ENCODE results near the gene AP3B1. TPM values are rescaled to one million over a fixed set of nuclear protein-coding genes. Genes with fewer than 3 reads are reported as not detected.

The AP3B1 gene
- total RNA-seq, 2 experiments from 2014 or later = 32.5 to 39.5 TPM

DNA sequence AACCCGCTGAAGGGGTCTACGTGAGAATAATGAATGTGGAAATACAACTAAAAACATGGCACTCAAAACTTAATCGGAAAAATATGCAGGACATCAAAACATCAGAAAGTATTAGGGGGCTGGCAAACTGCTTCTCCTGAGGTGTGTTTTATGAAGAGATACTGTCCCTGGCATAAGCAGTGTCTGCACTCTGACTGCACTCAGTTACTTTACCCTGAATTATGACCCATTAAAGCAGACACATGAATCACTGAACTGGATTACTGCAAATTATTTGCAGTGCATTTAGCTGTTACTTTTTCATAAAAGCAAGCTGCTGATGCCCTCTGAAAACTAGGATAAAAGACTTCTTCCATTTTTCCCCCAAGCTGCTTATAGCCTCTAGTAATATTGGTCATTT is 164.9 kb downstream of the AP3B1 start:
- Histone ChIP-seq H3K79me2 (ENCODE audit: insufficient read depth, low read depth, low read length) (no peaks in the 10 kb centered on the region), H3K36me3 (ENCODE audit: insufficient read depth, low read length) (peaks cover 9% of the 10 kb centered on the region; the same call in 1 of the 2 replicates), H2AFZ (ENCODE audit: low read length) (no peak overlapping the region), H3K27ac (ENCODE audit: low read depth, low read length, poor library complexity, severe bottlenecking) (no peak overlapping the region), H3K4me2 (ENCODE audit: low read length) (no peak overlapping the region), H4K20me1 (ENCODE audit: insufficient read depth, low read length) (no peaks in the 10 kb centered on the region), H3K9me2 (ENCODE audit: insufficient read depth, low read length) (no peaks in the 10 kb centered on the region), H3K4me3 (ENCODE audit: low read depth, low read length, poor library complexity, severe bottlenecking) (no peak overlapping the region), H3K4me1 (ENCODE audit: insufficient read depth, low read length, poor library complexity, severe bottlenecking) (no peaks in the 10 kb centered on the region), H3K9me3 (ENCODE audit: low read length) (no peaks in the 10 kb centered on the region)
- CTCF ChIA-PET (ENCODE audit: unreplicated experiment) = no interaction called here
- no peak for TF ChIP-seq EZH2phosphoT487 (IDR thresholded peaks at IDR 0.05; ENCODE audit: borderline replicate concordance, low read depth, low read length)
- TF ChIP-seq, protein P1, sequence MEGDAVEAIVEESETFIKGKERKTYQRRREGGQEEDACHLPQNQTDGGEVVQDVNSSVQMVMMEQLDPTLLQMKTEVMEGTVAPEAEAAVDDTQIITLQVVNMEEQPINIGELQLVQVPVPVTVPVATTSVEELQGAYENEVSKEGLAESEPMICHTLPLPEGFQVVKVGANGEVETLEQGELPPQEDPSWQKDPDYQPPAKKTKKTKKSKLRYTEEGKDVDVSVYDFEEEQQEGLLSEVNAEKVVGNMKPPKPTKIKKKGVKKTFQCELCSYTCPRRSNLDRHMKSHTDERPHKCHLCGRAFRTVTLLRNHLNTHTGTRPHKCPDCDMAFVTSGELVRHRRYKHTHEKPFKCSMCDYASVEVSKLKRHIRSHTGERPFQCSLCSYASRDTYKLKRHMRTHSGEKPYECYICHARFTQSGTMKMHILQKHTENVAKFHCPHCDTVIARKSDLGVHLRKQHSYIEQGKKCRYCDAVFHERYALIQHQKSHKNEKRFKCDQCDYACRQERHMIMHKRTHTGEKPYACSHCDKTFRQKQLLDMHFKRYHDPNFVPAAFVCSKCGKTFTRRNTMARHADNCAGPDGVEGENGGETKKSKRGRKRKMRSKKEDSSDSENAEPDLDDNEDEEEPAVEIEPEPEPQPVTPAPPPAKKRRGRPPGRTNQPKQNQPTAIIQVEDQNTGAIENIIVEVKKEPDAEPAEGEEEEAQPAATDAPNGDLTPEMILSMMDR (conservative IDR thresholded peaks at IDR 0.05; ENCODE audit: low read length) = no peak
- POLR2A ChIA-PET = interaction anchor here (1.6 to 1.9 kb wide), 2 partner anchors 9 to 15 kb away, joined by 5 to 7 read pairs; no protein-coding TSS in a partner anchor
- intact Hi-C loops (cut with micrococcal nuclease; ENCODE audit: unreplicated experiment) = no loop called here
- no TSS peak for BruUV-seq (replicated peaks)
- DNase-seq (ENCODE audit: low spot score) = no peak

DNA sequence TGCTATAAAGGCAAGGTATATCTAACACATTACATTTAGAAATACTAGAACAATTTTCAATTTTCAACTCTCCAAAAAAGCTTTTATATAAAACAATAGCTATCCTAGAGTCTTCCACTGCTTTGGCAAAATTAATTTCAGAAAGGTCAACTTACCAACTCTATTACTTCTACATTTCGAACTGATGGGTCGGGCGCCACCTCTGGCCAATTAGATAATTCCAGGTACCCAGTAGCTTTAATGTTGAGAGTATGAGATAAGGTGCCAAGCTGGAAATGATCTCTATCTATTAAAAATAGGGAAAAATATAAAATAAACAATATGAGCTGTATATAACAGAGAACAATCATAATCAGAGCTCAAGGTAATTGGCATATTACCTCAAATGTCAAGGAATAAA is 166.6 kb downstream of the AP3B1 start:
- TF ChIP-seq EZH2phosphoT487 (IDR thresholded peaks at IDR 0.05; ENCODE audit: borderline replicate concordance, low read depth, low read length) = no peak
- TF ChIP-seq, protein P1 (conservative IDR thresholded peaks at IDR 0.05; ENCODE audit: low read length) = peak; percentile 86
- Histone ChIP-seq H3K27ac (ENCODE audit: low read depth, low read length, poor library complexity, severe bottlenecking) (no peak overlapping the region), H3K4me2 (ENCODE audit: low read length) (no peak overlapping the region), H3K36me3 (ENCODE audit: insufficient read depth, low read length) (peaks cover 10% of the 10 kb centered on the region; the same call in 1 of the 2 replicates), H3K79me2 (ENCODE audit: insufficient read depth, low read depth, low read length) (no peaks in the 10 kb centered on the region), H3K4me3 (ENCODE audit: low read depth, low read length, poor library complexity, severe bottlenecking) (no peak overlapping the region), H3K4me1 (ENCODE audit: insufficient read depth, low read length, poor library complexity, severe bottlenecking) (no peaks in the 10 kb centered on the region), H3K9me3 (ENCODE audit: low read length) (no peaks in the 10 kb centered on the region), H2AFZ (ENCODE audit: low read length) (no peak overlapping the region), H3K9me2 (ENCODE audit: insufficient read depth, low read length) (no peaks in the 10 kb centered on the region), H4K20me1 (ENCODE audit: insufficient read depth, low read length) (no peaks in the 10 kb centered on the region)
- intact Hi-C loops (cut with micrococcal nuclease; ENCODE audit: unreplicated experiment) = no loop called here
- POLR2A ChIA-PET = interaction anchor here (0.9 to 1.4 kb wide), 4 partner anchors 11 to 99 kb away, joined by 3 to 5 read pairs (median 4); no protein-coding TSS in a partner anchor
- peak; percentile 23 for DNase-seq (ENCODE audit: low spot score)
- CTCF ChIA-PET (ENCODE audit: unreplicated experiment) = interaction anchor here (0.5 kb wide), 1 partner anchor 60 kb away, joined by 3 read pairs; no protein-coding TSS in a partner anchor
- no TSS peak for BruUV-seq (replicated peaks)

DNA sequence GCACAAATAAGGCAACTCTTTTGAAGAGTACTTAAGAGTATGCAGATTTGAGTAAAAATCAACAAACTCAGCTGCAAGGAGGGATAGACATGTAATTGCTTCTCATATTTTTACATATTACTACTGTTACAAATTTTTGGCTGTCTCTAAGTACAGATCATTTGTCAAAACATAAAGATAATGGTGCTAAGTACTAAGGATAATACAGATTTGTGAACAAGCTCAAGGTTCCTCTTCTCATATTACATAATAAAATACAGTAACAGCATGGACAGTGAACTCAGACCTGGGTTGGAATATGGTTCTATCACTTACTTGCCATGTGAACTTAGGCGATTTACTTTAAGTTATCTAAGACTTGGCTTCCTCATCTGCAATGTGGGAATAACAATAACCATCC is 168.0 kb downstream of the AP3B1 start:
- Histone ChIP-seq H4K20me1 (ENCODE audit: insufficient read depth, low read length) (no peaks in the 10 kb centered on the region), H3K79me2 (ENCODE audit: insufficient read depth, low read depth, low read length) (no peaks in the 10 kb centered on the region), H3K27ac (ENCODE audit: low read depth, low read length, poor library complexity, severe bottlenecking) (no peak overlapping the region), H3K9me3 (ENCODE audit: low read length) (no peaks in the 10 kb centered on the region), H3K4me2 (ENCODE audit: low read length) (no peak overlapping the region), H3K36me3 (ENCODE audit: insufficient read depth, low read length) (0 out of 2 replicates have a peak, but pooled peaks cover 10% of the 10 kb centered on the region), H3K9me2 (ENCODE audit: insufficient read depth, low read length) (no peaks in the 10 kb centered on the region), H3K4me1 (ENCODE audit: insufficient read depth, low read length, poor library complexity, severe bottlenecking) (no peaks in the 10 kb centered on the region), H3K4me3 (ENCODE audit: low read depth, low read length, poor library complexity, severe bottlenecking) (no peak overlapping the region), H2AFZ (ENCODE audit: low read length) (no peak overlapping the region)
- no peak for DNase-seq (ENCODE audit: low spot score)
- TF ChIP-seq, protein P1 (conservative IDR thresholded peaks at IDR 0.05; ENCODE audit: low read length) = no peak
- no peak for TF ChIP-seq EZH2phosphoT487 (IDR thresholded peaks at IDR 0.05; ENCODE audit: borderline replicate concordance, low read depth, low read length)
- no TSS peak for BruUV-seq (replicated peaks)
- POLR2A ChIA-PET = no interaction called here
- intact Hi-C loops (cut with micrococcal nuclease; ENCODE audit: unreplicated experiment) = no loop called here
- CTCF ChIA-PET (ENCODE audit: unreplicated experiment) = no interaction called here

Data from OCI-LY7 (cell line).